G401 (cell line): ENCODE measurements around the gene CNTN5. TPM values are rescaled to one million over a fixed set of nuclear protein-coding genes. Genes with fewer than 3 reads are reported as not detected.
"Not testable (repeated sequence)": the region's sequence is repeated elsewhere in the genome, so short reads cannot be mapped to it uniquely, and the experiment has no call there.

Source experiments
- DNase-seq: peaks from one replicate; pipeline ENCODE4 v3.0.0-alpha.2; 2015; ENCODE audit warnings: low spot score
- in situ Hi-C: cut with HindIII; loops from 2 replicates; pipeline ENCODE4 v1.10.0; 2016; ENCODE audit warnings: low sequenced_read_pairs, mixed read lengths
- total RNA-seq: library from RNA; depleted of rRNA; stranded (reverse); fragments of >200 nt; shearing (Covaris generic); gene quantifications from 2 replicates; pipeline ENCODE4 v1.2.3, GENCODE V29; 2014

CNTN5 gene
- total RNA-seq, 1 experiment from 2014 or later: not detected

DNA sequence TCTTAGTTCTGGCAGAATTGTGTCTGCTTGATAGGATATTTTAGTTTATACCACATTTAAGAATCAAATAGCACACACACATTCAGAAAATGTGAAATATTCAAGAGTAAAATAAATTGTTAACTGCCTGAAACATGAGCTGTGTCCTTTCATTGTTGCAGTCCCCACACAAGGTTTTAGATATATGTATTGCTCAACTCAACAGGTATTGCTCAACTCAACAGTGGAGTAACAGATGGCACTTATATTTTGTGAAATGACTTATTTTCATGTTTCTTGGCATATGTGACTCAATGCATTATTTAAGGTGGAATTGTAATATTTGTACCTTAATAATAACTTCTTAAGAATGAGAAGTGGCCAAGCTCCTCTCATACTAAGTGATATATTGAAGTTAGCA is 760.3 kb downstream of the CNTN5 start:
- DNase-seq: no peak
- in situ Hi-C loops: no loop called here

- in situ Hi-C loops: no loop called here
- DNase-seq: no peak
Observed at GRCh38 chr11:99791354-99791753, 770.6 kb downstream of the CNTN5 start.

- in situ Hi-C loops: no loop called here
- DNase-seq: no peak
Observed at GRCh38 chr11:99795999-99796398, 775.2 kb downstream of the CNTN5 start.

- no peak for DNase-seq
- in situ Hi-C loops: no loop called here
Observed at GRCh38 chr11:99803501-99803900, 782.8 kb downstream of the CNTN5 start.

DNA sequence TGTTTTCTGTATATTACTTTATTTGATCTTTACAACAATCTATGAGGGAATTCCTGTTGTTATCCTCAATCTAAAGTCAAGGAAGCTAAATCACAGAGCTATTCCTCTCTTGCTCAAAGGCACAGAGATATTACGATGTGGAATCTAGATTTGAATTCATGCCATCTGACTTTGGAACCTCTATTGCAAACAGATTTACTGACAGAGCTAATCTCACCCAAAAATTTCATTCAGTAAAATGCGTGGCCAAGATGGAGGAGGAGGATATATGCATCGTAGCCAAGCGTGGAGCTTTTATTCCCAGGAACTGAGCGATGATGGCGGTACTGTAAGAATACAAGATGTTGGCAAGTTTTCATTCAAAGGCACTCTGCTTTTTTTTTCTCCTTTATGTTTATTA is 791.8 kb downstream of the CNTN5 start:
- DNase-seq: no peak
- in situ Hi-C loops: no loop called here

DNA sequence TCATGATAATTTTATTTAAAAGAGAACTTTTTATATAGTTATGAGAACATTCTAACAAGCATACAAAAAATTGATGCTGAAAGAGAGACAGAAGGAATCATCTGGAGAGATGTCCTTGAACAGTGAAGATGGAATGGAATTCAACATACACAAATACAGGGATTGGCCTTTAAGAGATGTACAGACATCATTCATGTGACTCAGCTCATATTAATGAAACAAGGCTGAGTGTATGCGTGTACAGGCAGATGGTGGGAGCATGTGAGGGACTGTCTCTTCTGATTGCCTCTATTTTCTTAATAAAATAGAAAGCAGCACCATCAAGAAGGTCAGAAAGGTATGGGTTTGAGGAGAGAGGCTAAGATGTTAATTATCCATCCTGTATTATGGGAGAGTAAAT is 793.3 kb downstream of the CNTN5 start:
- in situ Hi-C loops: no loop called here
- DNase-seq: no peak

DNA sequence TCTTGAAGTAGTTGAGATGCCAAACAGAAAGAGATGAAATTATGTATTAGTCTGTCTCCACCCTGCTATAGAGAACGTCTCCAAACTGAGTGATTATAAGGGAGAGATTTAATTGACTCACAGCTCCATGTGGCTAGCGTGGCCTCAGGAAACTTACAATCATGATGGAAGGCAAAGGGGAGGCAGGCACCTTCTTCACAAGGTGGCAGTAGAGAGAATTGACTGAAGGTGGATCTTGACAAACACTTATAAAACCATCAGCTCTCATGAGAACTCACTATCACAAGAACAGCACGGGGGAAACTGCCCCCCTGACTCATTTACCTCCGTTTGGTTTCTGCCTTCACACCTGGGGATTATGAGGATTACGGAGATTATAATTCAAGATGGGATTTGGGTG is 794.0 kb downstream of the CNTN5 start:
- no peak for DNase-seq
- in situ Hi-C loops: no loop called here

- no peak for DNase-seq
- in situ Hi-C loops: no loop called here
Observed at GRCh38 chr11:99818991-99819390, 798.2 kb downstream of the CNTN5 start.

DNA sequence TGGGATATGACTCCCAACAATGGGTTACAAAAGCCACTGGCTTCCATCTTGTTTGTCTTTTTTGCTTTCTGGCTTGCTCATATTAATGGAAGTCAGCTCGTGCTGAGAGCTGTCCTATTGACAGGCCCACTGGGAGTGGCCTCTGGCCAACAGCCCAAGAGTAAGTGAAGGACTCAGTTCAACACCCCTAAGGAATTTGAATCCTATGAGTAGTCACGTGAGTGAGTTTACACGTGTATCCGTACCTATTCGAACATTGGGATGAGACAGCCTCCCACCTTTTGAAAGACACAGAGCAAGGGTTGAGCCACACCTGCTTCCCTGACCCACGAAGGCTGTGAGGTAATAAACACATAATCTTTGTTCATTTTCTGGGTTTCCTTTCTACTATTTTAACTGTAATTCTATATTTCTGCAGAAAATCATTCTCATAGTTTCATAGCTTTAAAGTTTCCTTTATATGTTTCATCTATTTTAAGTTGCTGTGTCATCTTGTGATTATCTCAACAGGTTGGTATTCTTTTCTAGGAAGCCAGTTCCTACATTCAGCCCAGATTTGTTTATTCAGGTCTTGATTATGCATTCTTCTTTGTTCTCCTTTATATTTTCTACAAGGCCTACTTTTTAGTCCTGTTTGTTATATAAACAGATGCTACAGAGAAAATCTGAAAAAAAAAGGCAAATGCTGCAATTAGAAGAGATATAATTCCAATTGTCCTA is 802.3 kb downstream of the CNTN5 start:
- in situ Hi-C loops: no loop called here

DNA sequence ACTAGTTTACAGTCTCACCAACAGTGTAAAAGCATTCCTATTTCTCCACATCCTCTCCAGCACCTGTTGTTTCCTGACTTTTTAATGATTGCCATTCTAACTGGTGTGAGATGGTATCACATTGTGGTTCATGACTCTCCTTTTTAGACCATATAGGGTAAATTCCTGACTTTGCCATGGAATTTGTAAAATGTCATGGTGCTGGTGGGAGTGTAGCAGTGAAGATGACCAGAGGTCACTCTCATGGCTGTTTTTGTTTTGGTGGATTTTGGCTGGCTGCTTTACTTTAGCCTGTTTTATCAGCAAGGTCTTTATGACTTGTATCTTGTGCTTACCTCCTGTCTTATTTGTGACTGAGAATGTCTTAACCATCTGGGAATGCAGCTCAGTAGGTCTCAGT is 816.0 kb downstream of the CNTN5 start:
- DNase-seq, in situ Hi-C loops: not testable (repeated sequence)

More for the DNA sequence above, 802.3 kb downstream of the CNTN5 start:
- no peak for DNase-seq

DNA sequence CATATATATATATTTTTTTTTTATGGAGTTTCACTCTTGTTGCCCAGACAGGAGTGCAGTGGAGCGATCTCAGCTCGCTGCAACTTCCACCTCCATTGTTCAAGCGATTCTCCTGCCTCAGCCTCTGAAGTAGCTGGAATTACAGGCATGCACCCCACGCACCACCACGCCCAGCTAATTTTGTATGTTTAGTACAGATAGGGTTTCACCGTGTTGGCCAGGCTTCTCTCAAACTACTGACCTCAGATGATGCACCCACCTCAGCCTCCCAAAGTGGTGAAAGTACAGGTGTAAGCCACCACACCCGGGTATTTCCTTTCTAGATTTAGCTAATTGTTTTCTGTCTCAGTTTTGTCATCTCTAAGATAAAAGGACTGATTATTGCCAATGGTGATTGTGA is 821.1 kb downstream of the CNTN5 start:
- no peak for DNase-seq
- in situ Hi-C loops: no loop called here

- in situ Hi-C loops: no loop called here
- no peak for DNase-seq
Observed at GRCh38 chr11:99865951-99866350, 845.2 kb downstream of the CNTN5 start.

DNA sequence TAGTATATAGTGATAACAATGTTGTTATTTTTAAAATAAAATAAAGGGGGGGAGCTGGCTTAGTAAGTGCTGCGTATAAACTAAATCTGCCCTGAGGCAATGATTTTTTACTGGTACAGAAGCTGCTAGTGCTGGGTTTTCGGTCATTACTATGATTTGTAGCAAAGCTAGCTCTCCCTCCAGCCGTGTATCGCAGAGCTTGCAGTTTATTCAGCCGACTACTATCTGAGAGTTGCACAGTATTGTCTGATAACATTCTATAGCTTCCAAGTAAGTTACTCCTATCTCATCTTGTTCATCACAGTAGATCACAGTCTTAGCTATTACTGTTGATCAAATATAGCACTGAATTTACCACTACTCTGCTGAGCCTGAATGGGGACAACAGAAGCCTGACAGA is 860.9 kb downstream of the CNTN5 start:
- DNase-seq: no peak
- in situ Hi-C loops: no loop called here

DNA sequence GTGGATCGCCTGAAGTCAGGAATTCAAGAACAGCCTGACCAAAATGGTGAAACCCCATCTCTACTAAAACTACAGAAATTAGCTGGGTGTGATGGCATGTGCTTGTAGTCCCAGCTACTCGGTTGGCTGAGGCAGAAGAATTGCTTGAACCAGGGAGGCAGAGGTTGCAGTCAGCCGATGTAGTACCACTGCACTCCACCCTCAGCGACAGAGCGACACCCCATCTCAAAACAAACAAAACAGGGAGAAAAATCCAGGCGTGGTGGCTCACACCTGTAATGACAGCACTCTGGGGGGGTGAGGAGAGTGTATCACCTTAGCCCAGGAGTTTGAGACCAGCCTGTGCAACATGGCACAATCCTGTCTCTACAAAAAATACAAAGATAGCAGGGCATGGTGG is 864.0 kb downstream of the CNTN5 start:
- DNase-seq: no peak
- in situ Hi-C loops: no loop called here

DNA sequence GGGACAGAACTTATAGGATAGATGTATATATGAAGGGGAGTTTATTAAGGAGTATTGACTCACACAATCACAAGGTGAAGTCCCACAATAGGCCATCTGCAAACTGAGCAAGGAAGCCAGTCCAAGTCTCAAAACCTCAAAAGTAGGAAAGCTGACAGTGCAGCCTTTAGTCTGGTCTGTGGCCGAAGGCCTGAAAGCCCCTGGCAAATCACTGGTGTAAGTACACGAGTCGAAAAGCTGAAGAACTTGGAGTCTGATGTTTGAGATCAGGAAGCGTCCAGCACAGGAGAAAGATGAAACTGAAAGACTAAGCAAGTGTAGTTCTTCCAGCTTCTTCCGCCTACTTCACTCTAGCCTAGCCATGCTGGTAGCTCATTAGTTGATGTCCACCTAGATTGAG is 866.7 kb downstream of the CNTN5 start:
- in situ Hi-C loops: no loop called here
- DNase-seq: no peak

GRCh38 chr11:99893811-99894210 is 873.1 kb downstream of the CNTN5 start:
- DNase-seq: no peak
- in situ Hi-C loops: no loop called here

DNA sequence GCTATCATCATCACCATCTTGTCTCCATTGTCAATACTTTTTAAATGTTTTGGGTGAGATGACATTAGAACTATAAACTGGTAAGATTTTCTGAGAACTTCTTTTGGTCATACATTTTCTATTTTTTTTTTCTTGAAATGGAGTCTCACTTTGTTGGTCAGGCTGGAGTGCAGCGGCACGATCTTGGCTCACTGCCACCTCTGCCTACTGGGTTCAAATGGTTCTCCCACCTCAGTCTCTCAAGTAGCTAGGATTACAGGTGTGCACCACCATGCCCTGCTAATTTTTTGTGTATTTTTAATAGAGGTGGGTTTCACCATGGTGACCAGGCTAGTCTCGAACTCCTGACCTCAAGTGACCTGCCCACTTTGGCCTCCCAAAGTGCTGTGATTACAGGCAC is 880.4 kb downstream of the CNTN5 start:
- in situ Hi-C loops: no loop called here
- no peak for DNase-seq

- in situ Hi-C loops: no loop called here
- DNase-seq: no peak
Observed at GRCh38 chr11:99911116-99911515, 890.4 kb downstream of the CNTN5 start.

DNA sequence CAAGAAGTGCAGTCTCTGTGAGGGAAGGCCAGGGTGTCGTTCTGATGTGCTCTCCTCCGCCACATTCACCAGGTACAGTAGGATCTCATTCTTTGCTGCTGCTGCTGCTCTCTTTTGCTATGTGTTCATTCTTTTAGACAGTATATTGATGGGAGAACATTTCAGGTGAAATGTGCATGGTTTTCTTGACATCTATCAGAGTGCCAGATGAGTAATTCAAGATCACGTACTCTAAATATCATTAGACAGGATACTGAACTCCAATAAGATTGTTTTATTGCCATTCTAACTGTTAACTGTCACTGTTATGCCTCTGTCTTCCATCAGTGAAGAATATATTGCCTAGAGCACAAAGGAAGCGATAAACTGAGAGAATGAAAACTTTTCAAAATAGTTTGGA is 895.3 kb downstream of the CNTN5 start:
- in situ Hi-C loops: no loop called here
- no peak for DNase-seq

DNA sequence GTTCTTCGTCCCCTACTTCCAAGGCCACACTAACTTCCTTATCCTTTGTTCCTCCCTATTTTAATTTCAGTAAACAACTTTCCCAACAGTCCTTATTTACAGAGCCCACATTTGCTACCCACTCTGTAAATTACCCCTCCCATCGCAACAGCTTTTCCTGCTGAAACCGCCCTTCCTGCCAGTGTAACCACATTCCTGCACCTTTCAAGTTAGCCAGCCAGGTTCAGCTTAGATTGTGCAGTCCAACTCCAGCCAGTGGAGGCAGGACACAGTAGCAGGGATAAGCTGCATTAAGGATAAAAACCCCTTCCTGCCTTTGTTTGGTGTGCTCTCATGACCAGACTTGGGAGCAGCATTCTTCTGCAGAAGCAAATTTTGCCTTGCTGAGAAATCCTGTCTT is 898.0 kb downstream of the CNTN5 start:
- no peak for DNase-seq
- in situ Hi-C loops: no loop called here

DNA sequence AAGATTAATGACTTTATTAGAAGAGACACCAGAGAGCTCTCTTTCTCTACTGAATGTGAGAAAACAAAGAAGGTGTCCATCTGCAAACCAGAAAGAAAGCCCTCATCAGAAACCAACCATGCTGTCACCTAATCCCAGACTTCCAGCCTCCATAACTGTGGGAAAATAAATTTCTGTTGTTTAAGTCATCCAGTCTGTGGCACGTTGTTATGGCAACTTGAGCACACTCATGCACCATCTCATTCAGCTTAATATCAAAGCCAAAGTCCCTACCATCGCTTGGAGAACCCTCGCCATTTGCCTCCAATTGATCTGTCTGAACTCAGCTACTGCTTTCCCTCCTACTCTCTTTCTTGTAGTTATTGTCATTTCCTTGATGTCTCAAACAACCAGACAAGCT is 900.2 kb downstream of the CNTN5 start:
- in situ Hi-C loops: no loop called here
- no peak for DNase-seq

GRCh38 chr11:99925968-99926367 is 905.2 kb downstream of the CNTN5 start:
- no peak for DNase-seq
- in situ Hi-C loops: no loop called here
